ENCODE results near the gene FTH1. TPM values are rescaled to one million over a fixed set of nuclear protein-coding genes. Genes with fewer than 3 reads are reported as not detected.
A peak's percentile ranks its signal among the peaks of the same experiment; 100 is the strongest.

Gene FTH1
- total and polyA plus RNA-seq, 2 of the 13 experiments (the other 11 are each of a cell fraction or from before 2014, with no cell fraction given), result 607 to 760 TPM

- TF ChIP-seq RFXAP (CRISPR knock-in tag; IDR thresholded peaks at IDR 0.05; ENCODE audit: borderline replicate concordance) (peak; percentile 84), ZMAT3 (CRISPR knock-in tag; conservative IDR thresholded peaks at IDR 0.05) (0 out of 2 replicates have a peak, but pooled peaks have one; percentile 60), ZNF543 (CRISPR knock-in tag; IDR thresholded peaks at IDR 0.05) (no peak), ZNF44 (CRISPR knock-in tag; IDR thresholded peaks at IDR 0.05) (no peak; the same call in 1 of the 2 replicates), ADNP (CRISPR knock-in tag; IDR thresholded peaks at IDR 0.05) (no peak), NR2C2 (CRISPR knock-in tag; IDR thresholded peaks at IDR 0.05; ENCODE audit: borderline replicate concordance) (peak; percentile 36; the same call in 1 of the 2 replicates), ZNF546 (CRISPR knock-in tag; conservative IDR thresholded peaks at IDR 0.05) (peak; percentile 93), PHF21A (CRISPR knock-in tag; IDR thresholded peaks at IDR 0.05) (no peak; the same call in 1 of the 2 replicates), NBN (conservative IDR thresholded peaks at IDR 0.05) (no peak), SUZ12 (IDR thresholded peaks at IDR 0.05; ENCODE audit: low read depth, low read length) (no peak), ZNF761 (CRISPR knock-in tag; conservative IDR thresholded peaks at IDR 0.05) (0 out of 2 replicates have a peak, but pooled peaks have one; percentile 21), ZNF598 (CRISPR knock-in tag; IDR thresholded peaks at IDR 0.05; ENCODE audit: borderline replicate concordance) (no peak), KMT2B (CRISPR knock-in tag; IDR thresholded peaks at IDR 0.05) (peak; percentile 46; the same call in 1 of the 2 replicates), ZNF333 (CRISPR knock-in tag; IDR thresholded peaks at IDR 0.05; ENCODE audit: borderline replicate concordance) (0 out of 2 replicates have a peak, but pooled peaks have one; percentile 66), MYNN (CRISPR knock-in tag; IDR thresholded peaks at IDR 0.05; ENCODE audit: low read depth) (no peak), POLR2G (IDR thresholded peaks at IDR 0.05; ENCODE audit: low read depth, low read length) (peak; percentile 95), ZBTB37 (CRISPR knock-in tag; IDR thresholded peaks at IDR 0.05) (no peak), THAP7 (CRISPR knock-in tag; IDR thresholded peaks at IDR 0.05) (0 out of 2 replicates have a peak, but pooled peaks have one; percentile 68), ZNF576 (CRISPR knock-in tag; IDR thresholded peaks at IDR 0.05) (no peak), ARHGAP35 (CRISPR knock-in tag; IDR thresholded peaks at IDR 0.05; ENCODE audit: borderline replicate concordance) (peak; percentile 71; the same call in 1 of the 2 replicates), IRF2 (CRISPR knock-in tag; IDR thresholded peaks at IDR 0.05) (no peak; the same call in 1 of the 2 replicates), ELK4 (CRISPR knock-in tag; IDR thresholded peaks at IDR 0.05; ENCODE audit: borderline replicate concordance) (peak; percentile 8; the same call in 1 of the 2 replicates), ZNF552 (CRISPR knock-in tag; IDR thresholded peaks at IDR 0.05; ENCODE audit: borderline replicate concordance) (no peak)
Measured at GRCh38 chr11:61967116-61967923, at the start of gene FTH1 (continued).

All from HepG2 (cell line).